GM19238 (cell line): ENCODE data around the gene PRR5L.

Experiments
- DNase-seq: peaks from one replicate; pipeline ENCODE4 v3.0.0; 2011; ENCODE audit warnings: low spot score; ENCODE audit not compliant: insufficient read length

Gene PRR5L

GRCh38 chr11:36400766-36401455 lies 104.8 kb downstream of the PRR5L start:
- DNase-seq: no peak

GRCh38 chr11:36402568-36403170 lies 106.6 kb downstream of the PRR5L start:
- DNase-seq: no peak

- DNase-seq: no peak
Measured at GRCh38 chr11:36403661-36404060, 107.6 kb downstream of the PRR5L start.

GRCh38 chr11:36404831-36405230 lies 108.7 kb downstream of the PRR5L start:
- no peak for DNase-seq

GRCh38 chr11:36405585-36406367 lies 109.7 kb downstream of the PRR5L start:
- DNase-seq: no peak

- no peak for DNase-seq
Measured at GRCh38 chr11:36407356-36407755, 111.3 kb downstream of the PRR5L start.

- DNase-seq: no peak
Measured at GRCh38 chr11:36408498-36409136, 112.5 kb downstream of the PRR5L start.

- no peak for DNase-seq
Measured at GRCh38 chr11:36409152-36409816, 113.2 kb downstream of the PRR5L start.

GRCh38 chr11:36411202-36411640 lies 115.1 kb downstream of the PRR5L start:
- peak; percentile 13 for DNase-seq

- no peak for DNase-seq
Measured at GRCh38 chr11:36412781-36413383, 116.8 kb downstream of the PRR5L start.

GRCh38 chr11:36417154-36417553 lies 121.1 kb downstream of the PRR5L start:
- DNase-seq: no peak

GRCh38 chr11:36419791-36420424 lies 123.8 kb downstream of the PRR5L start:
- DNase-seq: no peak

- no peak for DNase-seq
Measured at GRCh38 chr11:36421546-36422155, 125.6 kb downstream of the PRR5L start.

GRCh38 chr11:36425561-36426081 lies 129.5 kb downstream of the PRR5L start:
- DNase-seq: no peak

GRCh38 chr11:36426226-36426848 lies 130.2 kb downstream of the PRR5L start:
- DNase-seq: no peak

- DNase-seq: no peak
Measured at GRCh38 chr11:36427079-36427478, 131.0 kb downstream of the PRR5L start.

- no peak for DNase-seq
Measured at GRCh38 chr11:36427876-36428275, 131.8 kb downstream of the PRR5L start.

- DNase-seq: no peak
Measured at GRCh38 chr11:36431429-36432092, 135.5 kb downstream of the PRR5L start.

GRCh38 chr11:36432093-36432469 lies 136.0 kb downstream of the PRR5L start:
- DNase-seq: no peak
